Common myeloid progenitor, CD34-positive (primary cell): ENCODE data around the gene SCRN1.

Source experiments
- CTCF ChIA-PET: fragments of 350-600 bp; sonication (Branson Sonifier 250); formaldehyde crosslinking; loops from one replicate; lab custom pipeline; 2021; ENCODE audit warnings: antibody characterized with exemption; lab: Charles Lee
- POLR2A ChIA-PET: fragments of 350-600 bp; sonication (Branson Sonifier 250); formaldehyde crosslinking; loops from one replicate; lab custom pipeline; 2021; ENCODE audit warnings: antibody characterized with exemption; lab: Charles Lee
- DNase-seq, 3 donors: peaks; one replicate each; pipeline versions ENCODE4 v3.0.0 to v3.0.0-alpha.2; 2013
- H3K27ac ChIP-seq, 2 experiments: 1 replicate in 1 of 2; 2 replicates in 1 of 2; pipeline ENCODE4 v1.7.0; 2013; ENCODE audit warnings: inconsistent platforms in 2 of 2, low read length in 2 of 2, mild to moderate bottlenecking in 2 of 2, low read depth in 1 of 2, moderate library complexity in 1 of 2; ENCODE audit not compliant: severe bottlenecking in 2 of 2, insufficient read depth in 1 of 2, poor library complexity in 1 of 2
- H3K27me3 ChIP-seq, 5 experiments: replicated peaks in 2 of 5; 1 replicate in 3 of 5; 2 replicates in 2 of 5; pipeline versions ENCODE4 v1.6.1 to v1.7.0; 2013; ENCODE audit warnings: low read length in 4 of 5, mild to moderate bottlenecking in 2 of 5, moderate library complexity in 2 of 5, inconsistent platforms in 1 of 5; ENCODE audit not compliant: insufficient read depth in 5 of 5, control insufficient read depth in 4 of 5
- H3K36me3 ChIP-seq, 4 experiments: 1 replicate in 2 of 4; 2 replicates in 2 of 4; pipeline versions ENCODE4 v1.6.1 to v1.7.0; 2013; ENCODE audit warnings: low read length in 3 of 4, control low read depth in 1 of 4, mild to moderate bottlenecking in 1 of 4; ENCODE audit not compliant: control insufficient read depth in 4 of 4, insufficient read depth in 4 of 4
- H3K4me1 ChIP-seq, 4 experiments: 1 replicate in 3 of 4; 2 replicates in 1 of 4; pipeline versions ENCODE4 v1.6.1 to v1.7.1; 2013; ENCODE audit warnings: low read length in 3 of 4, mild to moderate bottlenecking in 3 of 4, control low read depth in 1 of 4, inconsistent platforms in 1 of 4, moderate library complexity in 1 of 4; ENCODE audit not compliant: control insufficient read depth in 4 of 4, insufficient read depth in 4 of 4; ENCODE audit errors: control extremely low read depth in 1 of 4
- H3K4me3 ChIP-seq, 7 experiments: 1 replicate in 4 of 7; 2 replicates in 3 of 7; pipeline versions ENCODE4 v1.5.1 to v1.7.0; 2013; ENCODE audit warnings: mild to moderate bottlenecking in 7 of 7, low read length in 6 of 7, moderate library complexity in 6 of 7, inconsistent platforms in 2 of 7, low read depth in 2 of 7, control low read depth in 1 of 7; ENCODE audit not compliant: insufficient read depth in 4 of 7, control insufficient read depth in 1 of 7; ENCODE audit errors: extremely low read depth in 1 of 7
- H3K9me3 ChIP-seq, 5 experiments: 1 replicate in 4 of 5; 2 replicates in 1 of 5; pipeline versions ENCODE4 v1.6.1 to v1.7.1; 2013; ENCODE audit warnings: low read length in 4 of 5, mild to moderate bottlenecking in 2 of 5, inconsistent platforms in 1 of 5, low read depth in 1 of 5, moderate library complexity in 1 of 5; ENCODE audit not compliant: control insufficient read depth in 4 of 5, insufficient read depth in 2 of 5; ENCODE audit errors: control extremely low read depth in 1 of 5
- WGBS: methylation state at CpG from one replicate; pipeline ENCODE4 v1.1.5; 2013; ENCODE audit not compliant: insufficient coverage; 5-methylcytosine and 5-hydroxymethylcytosine counted together

The SCRN1 gene

DNA sequence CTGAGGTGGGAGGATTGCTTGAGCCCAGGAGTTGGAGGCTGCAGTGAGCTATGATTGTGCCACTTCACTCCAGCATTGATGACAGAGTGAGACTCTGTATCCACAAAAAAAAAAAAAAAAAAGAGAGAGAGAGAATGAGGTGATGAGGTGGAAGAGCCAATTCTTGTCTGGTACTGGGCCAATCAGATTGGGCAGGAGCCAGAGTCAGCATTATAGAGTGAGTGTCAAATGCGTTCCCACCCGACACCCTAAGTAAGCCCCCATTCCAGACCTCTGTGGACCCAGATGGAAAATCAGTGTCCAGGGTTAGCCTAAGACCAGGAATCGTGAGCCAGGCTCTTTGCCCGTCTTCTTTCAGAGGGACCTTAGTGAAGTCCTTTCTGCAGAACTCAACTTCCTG is 99.3 kb downstream of the SCRN1 start:
- Histone ChIP-seq H3K9me3 (no peaks in the 10 kb centered on the region), H3K36me3 (no peaks in the 10 kb centered on the region), H3K4me1 (no peaks in the 10 kb centered on the region), H3K27me3 (no peaks in the 10 kb centered on the region), H3K4me3 (no peak overlapping the region), H3K27ac (no peak overlapping the region)
- WGBS: 96% methylated on average over 4 of the region's 4 CpGs
- POLR2A ChIA-PET: no interaction called here
- DNase-seq: no peak
- CTCF ChIA-PET: no interaction called here

DNA sequence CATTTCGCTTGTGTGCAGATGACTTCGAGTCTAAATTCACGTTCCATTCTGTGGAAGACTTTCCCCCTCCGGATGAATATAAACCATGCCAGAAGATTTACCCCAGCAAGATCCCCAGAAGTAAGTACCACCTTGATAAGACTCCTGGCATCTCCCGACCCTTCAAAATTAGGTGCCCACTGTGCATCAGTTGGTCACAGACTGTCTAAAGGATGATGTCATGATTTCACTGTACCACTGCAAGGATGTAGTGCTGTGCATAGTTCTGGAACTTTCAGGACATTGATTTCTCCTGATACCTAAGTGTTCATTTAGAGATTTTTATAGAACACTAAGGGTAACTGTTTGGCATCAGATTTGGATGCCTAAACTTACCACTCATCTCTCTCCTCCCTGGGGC is 100.3 kb downstream of the SCRN1 start:
- Histone ChIP-seq H3K27me3 (no peaks in the 10 kb centered on the region), H3K4me1 (no peaks in the 10 kb centered on the region), H3K4me3 (no peak overlapping the region), H3K27ac (no peak overlapping the region), H3K36me3 (no peaks in the 10 kb centered on the region), H3K9me3 (no peaks in the 10 kb centered on the region)
- ChIA-PET POLR2A (no interaction called here), CTCF (no interaction called here)
- DNase-seq: no peak
- 98% methylated on average over 5 of the region's 5 CpGs for WGBS

DNA sequence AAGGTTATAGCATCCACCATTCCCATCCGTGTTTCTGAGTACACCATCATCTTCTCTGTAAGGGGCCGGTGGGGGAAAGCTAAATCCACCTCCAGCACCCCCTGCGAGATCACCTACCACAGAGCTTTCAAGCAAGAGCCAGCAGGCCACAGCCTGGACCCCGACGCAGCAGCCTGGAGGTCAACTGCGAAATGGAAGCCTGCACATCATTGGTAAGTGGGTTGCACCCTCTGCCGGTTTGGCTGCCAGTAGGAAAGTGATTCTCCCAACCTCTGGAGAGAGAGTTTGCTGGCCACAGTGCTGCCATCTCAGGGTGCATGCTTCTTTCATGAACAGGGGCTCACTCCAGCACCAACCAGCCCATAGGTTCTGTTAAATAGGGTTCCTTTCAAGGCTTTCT is 101.6 kb downstream of the SCRN1 start:
- WGBS: 95% methylated on average over 7 of the region's 7 CpGs
- peaks cover 0 to 3% (median 0%) of the 10 kb centered on the region in 5 experiments for H3K27me3 ChIP-seq
- H3K27ac ChIP-seq: no peak overlapping the region
- H3K36me3 ChIP-seq: no peaks in the 10 kb centered on the region
- H3K4me3 ChIP-seq: no peak overlapping the region
- DNase-seq: no peak
- H3K9me3 ChIP-seq: no peaks in the 10 kb centered on the region
- peaks cover 0 to 6% (median 3%) of the 10 kb centered on the region in 4 experiments for H3K4me1 ChIP-seq
- CTCF ChIA-PET: no interaction called here
- POLR2A ChIA-PET: no interaction called here

DNA sequence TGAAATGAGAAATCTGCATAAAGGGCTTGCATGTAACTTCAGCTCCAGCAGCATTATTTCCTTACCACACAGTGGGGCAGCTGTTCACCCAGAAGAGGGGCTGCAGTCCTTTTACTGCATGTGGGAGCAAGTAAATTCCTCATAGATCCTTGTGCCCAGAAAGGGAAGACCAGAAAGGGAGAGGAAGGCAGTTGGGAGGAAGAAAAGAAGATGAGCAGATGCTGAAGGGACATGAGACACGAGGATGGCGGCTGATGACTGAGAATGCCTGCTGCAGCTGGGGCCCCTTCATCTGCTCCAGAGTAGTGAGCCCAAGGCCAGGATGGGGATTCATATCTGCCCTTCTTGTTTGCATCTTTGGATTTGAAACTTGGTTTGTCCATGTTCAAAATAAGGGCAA is 102.8 kb downstream of the SCRN1 start:
- ChIA-PET POLR2A (no interaction called here), CTCF (no interaction called here)
- peaks cover 0 to 3% (median 0%) of the 10 kb centered on the region in 5 experiments for H3K27me3 ChIP-seq
- H3K4me3 ChIP-seq: no peak overlapping the region
- H3K4me1 ChIP-seq: peaks cover 0 to 6% (median 3%) of the 10 kb centered on the region in 4 experiments
- DNase-seq: no peak
- H3K36me3 ChIP-seq: no peaks in the 10 kb centered on the region
- no peak overlapping the region for H3K27ac ChIP-seq
- H3K9me3 ChIP-seq: no peaks in the 10 kb centered on the region
- 93% methylated on average over 2 of the region's 2 CpGs for WGBS

DNA sequence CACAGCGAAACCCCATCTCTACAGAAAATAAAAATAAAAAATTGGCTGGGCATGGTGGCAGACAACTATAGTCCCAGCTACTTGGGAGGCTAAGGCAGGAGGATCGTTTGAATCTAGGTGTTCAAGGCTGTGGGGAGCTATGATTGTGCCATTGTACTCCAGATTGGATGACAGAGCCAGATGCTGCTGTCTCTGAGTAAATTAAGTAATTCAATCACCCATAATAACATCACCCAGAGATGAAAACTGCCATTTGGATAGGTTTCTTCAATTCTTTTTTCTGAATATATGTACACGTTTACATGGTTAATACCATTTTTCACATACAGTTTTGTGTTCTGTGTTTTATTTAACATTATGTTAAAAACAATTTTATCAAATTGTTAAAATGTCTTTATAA is 104.0 kb downstream of the SCRN1 start:
- Histone ChIP-seq H3K9me3 (no peaks in the 10 kb centered on the region), H3K4me3 (no peak overlapping the region), H3K36me3 (no peaks in the 10 kb centered on the region), H3K27me3 (peaks cover 0 to 4% (median 0%) of the 10 kb centered on the region in 5 experiments), H3K4me1 (peaks cover 0 to 6% (median 3%) of the 10 kb centered on the region in 4 experiments), H3K27ac (no peak overlapping the region)
- DNase-seq: no peak
- WGBS: 100% methylated on average over 2 of the region's 3 CpGs
- ChIA-PET POLR2A (no interaction called here), CTCF (interaction anchor here (1.8 kb wide), 1 partner anchor 35 kb away, joined by 4 read pairs; no protein-coding TSS in a partner anchor)

DNA sequence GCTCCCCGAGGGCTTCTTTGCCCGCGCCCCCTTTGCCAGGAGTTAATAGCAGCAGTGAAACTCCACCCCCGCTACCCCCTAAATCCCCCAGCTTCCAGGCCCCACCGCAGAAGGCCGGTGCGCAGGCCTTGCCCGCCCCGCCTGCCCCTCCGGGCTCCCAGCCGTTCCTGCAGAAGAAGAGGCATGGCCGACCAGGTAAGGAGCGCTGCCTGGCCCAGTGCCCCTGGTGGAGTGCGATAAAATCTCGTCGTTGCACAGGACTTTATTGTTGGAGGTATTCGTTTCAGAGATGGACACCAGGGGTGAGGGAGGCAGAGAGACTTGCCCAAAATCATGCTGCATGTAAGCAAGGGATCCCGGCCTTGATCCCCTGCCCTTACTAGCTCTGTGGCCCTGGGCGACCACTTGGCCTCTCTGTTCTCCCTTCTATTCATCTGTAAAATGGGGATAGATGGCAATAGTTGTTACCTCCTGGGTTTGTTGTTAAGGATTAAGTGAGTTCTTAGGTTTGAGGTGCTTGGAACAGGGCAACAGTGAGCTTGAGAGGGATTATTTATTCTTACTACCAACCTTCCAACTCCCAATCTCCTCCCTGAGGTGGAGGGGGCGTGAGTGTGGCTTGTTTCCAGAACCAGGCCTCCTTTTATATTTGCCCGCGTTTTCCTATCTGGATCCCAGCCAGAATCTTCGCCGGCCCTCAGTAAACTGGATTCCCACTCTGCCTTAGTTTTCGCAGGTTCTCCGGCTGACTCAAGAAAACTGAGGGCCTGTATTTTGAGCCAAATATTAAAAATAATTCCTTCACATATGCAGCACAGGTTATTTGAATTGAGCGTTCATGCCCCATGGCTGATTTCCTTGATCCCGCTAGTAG is 105.0 kb downstream of the SCRN1 start:
- ChIA-PET POLR2A (no interaction called here), CTCF (interaction anchor here (1.8 kb wide), 1 partner anchor 36 kb away, joined by 4 read pairs; no protein-coding TSS in a partner anchor)
- Histone ChIP-seq H3K4me3 (peak overlapping the region in 4 of 7 experiments; percentile 6 to 71 (median 34)), H3K9me3 (no peaks in the 10 kb centered on the region), H3K27me3 (peaks cover 0 to 4% (median 0%) of the 10 kb centered on the region in 5 experiments), H3K27ac (no peak overlapping the region), H3K36me3 (no peaks in the 10 kb centered on the region), H3K4me1 (peaks cover 0 to 6% (median 3%) of the 10 kb centered on the region in 4 experiments)
- DNase-seq: peak in 2 of 3 donors; percentile 47 to 59
- 46% methylated on average over 20 of the region's 28 CpGs for WGBS
